Spleen (tissue), 11 donors: Measurements from ENCODE around the gene COL4A3. TPM values are rescaled to one million over a fixed set of nuclear protein-coding genes. Genes with fewer than 3 reads are reported as not detected.
A peak's percentile ranks its signal among the peaks of the same experiment; 100 is the strongest.

Experiments
- DNase-seq: peaks from one replicate; pipeline ENCODE4 v3.0.0-alpha.2; 2020
- H3K27ac ChIP-seq, 8 donors: fragments of 200-600 bp; sonication (generic) in 7 of 8; 1 replicate in 4 of 8; 2 replicates in 4 of 8; pipeline versions ENCODE4 v1.5.0 to v1.8.0; 2016 to 2021; ENCODE audit warnings: inconsistent platforms in 4 of 8, mild to moderate bottlenecking in 4 of 8, moderate library complexity in 1 of 8
- H3K27me3 ChIP-seq, 7 donors: fragments of 200-600 bp; sonication (generic) in 6 of 7; replicated peaks in 1 of 7; 1 replicate in 4 of 7; 2 replicates in 3 of 7; pipeline versions ENCODE4 v1.5.0 to v1.8.0; 2016 to 2021; ENCODE audit warnings: inconsistent platforms in 3 of 7, mild to moderate bottlenecking in 1 of 7
- H3K36me3 ChIP-seq, 6 donors: fragments of 200-600 bp; sonication (generic) in 5 of 6; 1 replicate in 4 of 6; 2 replicates in 2 of 6; pipeline versions ENCODE4 v1.5.0 to v1.8.0; 2016 to 2021; ENCODE audit warnings: inconsistent platforms in 2 of 6
- H3K4me1 ChIP-seq, 6 donors: fragments of 200-600 bp; sonication (generic) in 5 of 6; 1 replicate in 3 of 6; 2 replicates in 3 of 6; pipeline versions ENCODE4 v1.5.0 to v1.8.0; 2016 to 2021; ENCODE audit warnings: inconsistent platforms in 3 of 6
- H3K4me3 ChIP-seq, 8 donors: fragments of 200-600 bp; sonication (generic) in 7 of 8; 1 replicate in 4 of 8; 2 replicates in 4 of 8; pipeline versions ENCODE4 v1.5.0 to v1.8.0; 2016 to 2021; ENCODE audit warnings: inconsistent platforms in 4 of 8, mild to moderate bottlenecking in 4 of 8, moderate library complexity in 2 of 8
- H3K9me3 ChIP-seq, 8 donors: fragments of 200-600 bp; sonication (generic) in 7 of 8; 1 replicate in 4 of 8; 2 replicates in 4 of 8; pipeline versions ENCODE4 v1.5.0 to v1.8.0; 2016 to 2021; ENCODE audit warnings: inconsistent platforms in 4 of 8
- CTCF ChIP-seq, 11 experiments: fragments of 200-600 bp in 7 of 11; fragments of 450-650 bp in 4 of 11; sonication (generic) in 4 of 11; IDR thresholded peaks in 8 of 11; conservative IDR thresholded peaks in 3 of 11; 1 replicate in 7 of 11; 2 replicates in 4 of 11; pipeline versions ENCODE4 v1.4.0 to v1.8.0; 2016 to 2021; ENCODE audit warnings: antibody characterized with exemption in 11 of 11, inconsistent platforms in 4 of 11, mild to moderate bottlenecking in 1 of 11
- POLR2A ChIP-seq, 3 donors: fragments of 450-650 bp; IDR thresholded peaks; one replicate each; pipeline ENCODE4 v1.5.1; 2017; ENCODE audit warnings: antibody characterized with exemption in 3 of 3, mild to moderate bottlenecking in 1 of 3
- POLR2AphosphoS5 ChIP-seq, 3 donors: sonication (generic); formaldehyde crosslinking; IDR thresholded peaks; one replicate each; pipeline ENCODE4 v1.5.1; 2017; ENCODE audit warnings: antibody characterized with exemption in 3 of 3
- WGBS, 5 donors: extraction: QIAGEN DNeasy Blood & Tissue Kit in 3 of 5; methylation state at CpG; one replicate each; pipeline versions ENCODE4 v1.1.5 to v1.1.7; 2013 to 2018; 5-methylcytosine and 5-hydroxymethylcytosine counted together
- intact Hi-C: fragments of 100-400 bp; cut with DNase I; formaldehyde crosslinking; loops from one replicate; pipeline ENCODE4 v1.15.0; 2023; ENCODE audit warnings: low total_unique reads
- polyA plus RNA-seq, 3 donors: library from polyadenylated mRNA; stranded (reverse); fragments of 200-250 nt; gene quantifications; one replicate each; pipeline ENCODE4 v1.2.1, GENCODE V29; 2013
- total RNA-seq, 7 donors: library from RNA; depleted of rRNA in 3 of 7; stranded (reverse); fragments of >200 nt in 3 of 7; fragmentation: NEBNext Ultra II Directional in 4 of 7; extraction: Animal tissue kit (Norgen Biotek cat#: 25700) in 4 of 7; gene quantifications; one replicate each; pipeline versions ENCODE4 v1.1.0 to v1.2.1, GENCODE V29; 2016 to 2021
- donor health status: healthy with polysubstance abuse.
- donor health status: DM: no; HTN: no; CAD: no; lungs with moderate emphysema.
- donor health status: DM: no; HTN: no; CAD: no.
- donor health status: Bipolar disorder and iron deficiency.
- donor health status: healthy.
- donor health status: DM: no; HTN: no; CAD: no.
- donor health status: DM: yes; HTN: yes; CAD: no.

COL4A3 gene
- total and polyA plus RNA-seq, 10 donors = 6.1 to 38.5 (median 23.2) TPM

DNA sequence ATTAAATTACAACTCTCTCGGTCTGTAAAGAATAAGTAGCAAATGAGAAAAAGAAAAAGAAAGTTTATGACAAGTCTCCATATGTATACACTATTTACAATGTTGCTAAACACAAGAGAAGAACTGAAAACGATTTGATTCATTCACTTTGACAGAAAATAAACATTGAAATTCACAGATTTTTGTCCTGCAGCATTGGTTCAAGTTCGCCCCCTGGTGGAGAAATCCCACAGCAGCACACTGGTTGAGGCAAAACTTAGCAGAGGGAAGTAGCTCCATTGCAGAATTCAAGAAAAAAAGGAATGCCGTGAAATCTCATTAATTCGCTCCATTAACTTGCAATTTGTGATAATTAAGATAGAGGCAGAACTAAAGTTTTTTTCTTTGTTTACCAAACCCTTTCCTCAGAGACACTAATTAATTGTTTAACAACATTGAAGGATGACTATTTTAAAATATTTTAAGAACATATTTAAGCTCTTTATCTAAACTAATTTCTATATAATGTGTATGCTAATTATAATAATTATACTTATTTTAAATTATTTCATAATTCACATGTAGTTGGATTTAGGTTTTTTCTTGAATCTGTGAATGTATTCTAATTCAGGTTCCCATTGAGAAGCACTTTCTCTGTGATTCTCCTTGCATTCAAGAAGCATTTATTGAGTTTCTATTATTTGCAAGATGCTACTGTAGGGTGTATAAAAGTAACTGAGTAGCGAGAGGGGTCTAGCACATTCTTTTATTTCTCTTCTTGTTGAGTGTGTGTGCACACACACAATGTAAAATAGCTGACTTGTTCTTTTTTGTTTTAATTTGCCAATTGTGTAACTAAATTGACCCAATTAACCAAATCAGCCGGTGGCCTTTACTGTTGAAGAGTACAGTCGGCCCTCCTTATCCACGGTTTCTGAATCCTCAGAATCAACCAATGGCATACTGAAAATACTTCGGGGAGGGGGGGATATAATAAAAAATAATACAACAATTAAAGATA is 74.1 kb downstream of the COL4A3 start:
- no peak for TF ChIP-seq POLR2AphosphoS5 (IDR thresholded peaks at IDR 0.05)
- TF ChIP-seq CTCF (IDR thresholded peaks at IDR 0.05 in 8 of 11, conservative IDR thresholded peaks at IDR 0.05 in 3 of 11) = peak; percentile 68 to 95 (median 86)
- Histone ChIP-seq H3K4me1 (no peaks in the 10 kb centered on the region), H3K9me3 (no peaks in the 10 kb centered on the region), H3K4me3 (no peak overlapping the region), H3K27me3 (no peaks in the 10 kb centered on the region), H3K27ac (no peak overlapping the region), H3K36me3 (peaks cover 0 to 17% (median 0%) of the 10 kb centered on the region in 6 donors)
- DNase-seq = peak; percentile 83
- 36 to 44% (median 42%) methylated on average over 10 of the region's 10 CpGs for WGBS, 5 donors
- intact Hi-C loops = loop anchor here (2.0 kb wide), 1 partner anchor 108 kb away; no protein-coding TSS in a partner anchor

GRCh38 chr2:227241005-227241404 is 76.6 kb downstream of the COL4A3 start:
- Histone ChIP-seq H3K27me3 (no peaks in the 10 kb centered on the region), H3K4me1 (no peaks in the 10 kb centered on the region), H3K27ac (no peak overlapping the region), H3K9me3 (no peaks in the 10 kb centered on the region), H3K4me3 (no peak overlapping the region), H3K36me3 (peaks cover 0 to 17% (median 0%) of the 10 kb centered on the region in 6 donors)
- 67 to 81% (median 70%) methylated on average over 2 of the region's 2 CpGs for WGBS, 5 donors
- intact Hi-C loops = no loop called here
- DNase-seq = no peak
- no peak for TF ChIP-seq POLR2A (IDR thresholded peaks at IDR 0.05)
- no peak for TF ChIP-seq CTCF (IDR thresholded peaks at IDR 0.05 in 8 of 11, conservative IDR thresholded peaks at IDR 0.05 in 3 of 11)
- TF ChIP-seq POLR2AphosphoS5 (IDR thresholded peaks at IDR 0.05) = no peak

- no peak for TF ChIP-seq CTCF (IDR thresholded peaks at IDR 0.05 in 8 of 11, conservative IDR thresholded peaks at IDR 0.05 in 3 of 11)
- TF ChIP-seq POLR2A (IDR thresholded peaks at IDR 0.05) = no peak
- no peak for TF ChIP-seq POLR2AphosphoS5 (IDR thresholded peaks at IDR 0.05)
- no peaks in the 10 kb centered on the region for H3K4me1 ChIP-seq
- H3K27ac ChIP-seq = no peak overlapping the region
- intact Hi-C loops = no loop called here
- no peak for DNase-seq
- no peak overlapping the region for H3K4me3 ChIP-seq
- peaks cover 0 to 17% (median 0%) of the 10 kb centered on the region in 6 donors for H3K36me3 ChIP-seq
- H3K9me3 ChIP-seq = no peaks in the 10 kb centered on the region
- 64 to 95% (median 89%) methylated on average over 2 of the region's 2 CpGs for WGBS, 5 donors
- no peaks in the 10 kb centered on the region for H3K27me3 ChIP-seq
Observed at GRCh38 chr2:227248876-227249275, 84.5 kb downstream of the COL4A3 start.

DNA sequence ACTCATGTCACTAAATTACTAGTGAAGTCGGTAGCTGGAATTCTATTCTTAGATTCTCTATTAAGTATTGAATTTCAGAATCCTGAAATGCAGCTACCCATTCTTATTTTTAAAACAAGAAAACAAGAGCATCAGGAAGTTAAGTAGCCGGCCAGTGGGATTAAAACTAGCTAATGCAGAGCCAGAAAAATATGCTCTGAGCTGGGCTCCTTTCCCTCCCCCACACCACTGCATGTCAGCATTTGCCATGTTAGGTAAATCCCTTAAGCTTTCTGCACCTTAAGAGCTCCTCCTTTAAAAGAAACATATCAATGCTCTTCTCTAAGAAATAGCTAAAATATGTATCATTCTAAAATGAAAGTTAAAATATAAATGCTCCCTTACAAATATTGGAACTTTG is 88.4 kb downstream of the COL4A3 start:
- Histone ChIP-seq H3K27me3 (no peaks in the 10 kb centered on the region), H3K4me1 (no peaks in the 10 kb centered on the region), H3K27ac (no peak overlapping the region), H3K9me3 (no peaks in the 10 kb centered on the region), H3K4me3 (no peak overlapping the region), H3K36me3 (peaks cover 0 to 28% (median 0%) of the 10 kb centered on the region in 6 donors)
- intact Hi-C loops = no loop called here
- WGBS, 5 donors = 73 to 87% (median 82%) methylated on average over 2 of the region's 2 CpGs
- no peak for DNase-seq
- TF ChIP-seq POLR2A (IDR thresholded peaks at IDR 0.05) (no peak), POLR2AphosphoS5 (IDR thresholded peaks at IDR 0.05) (no peak), CTCF (IDR thresholded peaks at IDR 0.05 in 8 of 11, conservative IDR thresholded peaks at IDR 0.05 in 3 of 11) (no peak)
